Stomach (tissue), 9 donors: Measurements from ENCODE around the gene TGM1. TPM values are rescaled to one million over a fixed set of nuclear protein-coding genes. Genes with fewer than 3 reads are reported as not detected.

ENCODE experiments used
- DNase-seq, 2 donors: peaks; one replicate each; pipeline versions ENCODE4 v3.0.0 to v3.0.0-alpha.2; 2013 to 2019
- H3K27ac ChIP-seq, 5 donors: fragments of 200-600 bp in 4 of 5; sonication (generic) in 4 of 5; one replicate each; pipeline ENCODE4 v1.5.1; 2013 to 2019; ENCODE audit warnings: mild to moderate bottlenecking in 1 of 5, moderate library complexity in 1 of 5
- H3K27me3 ChIP-seq, 3 donors: fragments of 200-600 bp; sonication (generic); one replicate each; pipeline ENCODE4 v1.5.1; 2017 to 2019; ENCODE audit warnings: mixed run types in 1 of 3
- H3K36me3 ChIP-seq, 4 donors: fragments of 200-600 bp; sonication (generic); 1 replicate in 3 of 4; 2 replicates in 1 of 4; pipeline ENCODE4 v1.5.1; 2016 to 2019
- H3K4me1 ChIP-seq, 4 donors: fragments of 200-600 bp; sonication (generic); one replicate each; pipeline ENCODE4 v1.5.1; 2016 to 2019
- H3K4me3 ChIP-seq, 4 donors: fragments of 200-600 bp; sonication (generic) in 3 of 4; one replicate each; pipeline ENCODE4 v1.5.1; 2016 to 2019; ENCODE audit warnings: mild to moderate bottlenecking in 1 of 4
- H3K9me3 ChIP-seq, 4 donors: fragments of 200-600 bp; sonication (generic); one replicate each; pipeline ENCODE4 v1.5.1; 2016 to 2019
- EP300 ChIP-seq: sonication (generic); formaldehyde crosslinking; IDR thresholded peaks from one replicate; pipeline ENCODE4 v1.6.1; 2017; ENCODE audit warnings: antibody characterized with exemption
- POLR2A ChIP-seq, 4 donors: fragments of 450-650 bp; IDR thresholded peaks; one replicate each; pipeline ENCODE4 v1.6.1; 2016; ENCODE audit warnings: antibody characterized with exemption in 4 of 4, control low read depth in 2 of 4, mild to moderate bottlenecking in 1 of 4, moderate library complexity in 1 of 4
- POLR2AphosphoS5 ChIP-seq, 3 donors: sonication (generic); formaldehyde crosslinking; IDR thresholded peaks; one replicate each; pipeline ENCODE4 v1.6.1; 2016; ENCODE audit warnings: antibody characterized with exemption in 3 of 3
- WGBS, 5 donors: extraction: QIAGEN DNeasy Blood & Tissue Kit in 3 of 5; methylation state at CpG; one replicate each; pipeline versions ENCODE4 v1.1.5 to v1.1.7; 2013 to 2018; 5-methylcytosine and 5-hydroxymethylcytosine counted together
- intact Hi-C: fragments of 100-400 bp; cut with DNase I; formaldehyde crosslinking; loops from one replicate; pipeline ENCODE4 v1.15.1; 2023; ENCODE audit warnings: low total_unique reads
- polyA plus RNA-seq, 3 donors: library from polyadenylated mRNA; stranded (reverse); fragments of 200-250 nt; gene quantifications; one replicate each; pipeline ENCODE4 v1.2.3, GENCODE V29; 2013
- total RNA-seq, 5 donors: library from RNA; depleted of rRNA; stranded (reverse); fragments of >200 nt; gene quantifications; one replicate each; pipeline versions ENCODE4 v1.1.0 to v1.2.3, GENCODE V29; 2014 to 2016
- TF ChIP-seq, protein P1 (sequence below), 7 experiments: fragments of 450-650 bp in 4 of 7; fragments of 200-600 bp in 3 of 7; sonication (generic) in 3 of 7; IDR thresholded peaks; one replicate each; pipeline ENCODE4 v1.5.1; 2016 to 2019; ENCODE audit warnings: antibody characterized with exemption in 7 of 7, control low read depth in 2 of 7, mild to moderate bottlenecking in 1 of 7
- donor health status: healthy with polysubstance abuse.
- donor health status: Bipolar disorder and iron deficiency.
- donor health status: healthy.

TGM1 gene
- total and polyA plus RNA-seq, 8 donors = 1.7 to 131 (median 5.1) TPM

GRCh38 chr14:24240110-24240918 is 22.7 kb downstream of the TGM1 start:
- no peak for DNase-seq
- H3K4me1 ChIP-seq = peaks cover 35 to 74% (median 57%) of the 10 kb centered on the region in 4 donors
- no peaks in the 10 kb centered on the region for H3K9me3 ChIP-seq
- peaks cover 49 to 61% (median 60%) of the 10 kb centered on the region in 4 donors for H3K36me3 ChIP-seq
- H3K27me3 ChIP-seq = no peaks in the 10 kb centered on the region
- TF ChIP-seq EP300 = no peak
- TF ChIP-seq POLR2A (IDR thresholded peaks at IDR 0.05) = no peak
- TF ChIP-seq, protein P1, sequence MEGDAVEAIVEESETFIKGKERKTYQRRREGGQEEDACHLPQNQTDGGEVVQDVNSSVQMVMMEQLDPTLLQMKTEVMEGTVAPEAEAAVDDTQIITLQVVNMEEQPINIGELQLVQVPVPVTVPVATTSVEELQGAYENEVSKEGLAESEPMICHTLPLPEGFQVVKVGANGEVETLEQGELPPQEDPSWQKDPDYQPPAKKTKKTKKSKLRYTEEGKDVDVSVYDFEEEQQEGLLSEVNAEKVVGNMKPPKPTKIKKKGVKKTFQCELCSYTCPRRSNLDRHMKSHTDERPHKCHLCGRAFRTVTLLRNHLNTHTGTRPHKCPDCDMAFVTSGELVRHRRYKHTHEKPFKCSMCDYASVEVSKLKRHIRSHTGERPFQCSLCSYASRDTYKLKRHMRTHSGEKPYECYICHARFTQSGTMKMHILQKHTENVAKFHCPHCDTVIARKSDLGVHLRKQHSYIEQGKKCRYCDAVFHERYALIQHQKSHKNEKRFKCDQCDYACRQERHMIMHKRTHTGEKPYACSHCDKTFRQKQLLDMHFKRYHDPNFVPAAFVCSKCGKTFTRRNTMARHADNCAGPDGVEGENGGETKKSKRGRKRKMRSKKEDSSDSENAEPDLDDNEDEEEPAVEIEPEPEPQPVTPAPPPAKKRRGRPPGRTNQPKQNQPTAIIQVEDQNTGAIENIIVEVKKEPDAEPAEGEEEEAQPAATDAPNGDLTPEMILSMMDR (IDR thresholded peaks at IDR 0.05) = no peak
- TF ChIP-seq POLR2AphosphoS5 (IDR thresholded peaks at IDR 0.05) = no peak
- 84 to 94% (median 93%) methylated on average over 9 of the region's 9 CpGs for WGBS, 5 donors
- intact Hi-C loops = loop anchor here (10.0 kb wide), 1 partner anchor 54 kb away; the partner anchor contains the start of genes DHRS1 and NOP9
- peak overlapping the region in 4 of 5 donors; percentile 13 to 100 (median 100) for H3K27ac ChIP-seq
- peak overlapping the region in 2 of 4 donors; percentile 66 to 84 for H3K4me3 ChIP-seq

DNA sequence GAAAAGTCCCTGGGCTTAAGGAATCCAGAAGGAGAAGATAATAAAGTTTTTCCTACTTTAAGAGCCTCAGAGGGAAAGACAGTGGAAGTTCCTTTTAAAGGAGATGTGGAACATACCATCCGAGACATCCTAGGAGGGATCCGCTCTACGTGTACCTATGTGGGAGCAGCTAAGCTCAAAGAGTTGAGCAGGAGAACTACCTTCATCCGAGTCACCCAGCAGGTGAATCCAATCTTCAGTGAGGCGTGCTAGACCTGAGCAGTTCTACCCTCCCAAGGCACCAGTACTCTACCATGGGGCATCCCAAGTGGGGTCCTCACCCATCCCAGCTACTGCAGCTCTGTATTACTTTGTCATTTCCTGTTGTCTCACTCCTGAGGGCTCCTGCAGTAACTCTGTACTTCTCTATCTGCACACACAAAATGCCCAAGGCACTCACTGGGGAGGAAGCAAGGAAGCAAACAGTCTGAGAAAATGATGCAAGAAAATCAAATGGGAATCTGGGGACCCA is 24.4 kb downstream of the TGM1 start:
- H3K4me3 ChIP-seq = no peak overlapping the region
- intact Hi-C loops = no loop called here
- TF ChIP-seq EP300 (no peak), POLR2AphosphoS5 (IDR thresholded peaks at IDR 0.05) (no peak), POLR2A (IDR thresholded peaks at IDR 0.05) (no peak)
- TF ChIP-seq, protein P1 (IDR thresholded peaks at IDR 0.05) = no peak
- H3K4me1 ChIP-seq = peaks cover 43 to 88% (median 72%) of the 10 kb centered on the region in 4 donors
- H3K36me3 ChIP-seq = peaks cover 49 to 70% (median 62%) of the 10 kb centered on the region in 4 donors
- no peaks in the 10 kb centered on the region for H3K9me3 ChIP-seq
- WGBS, 5 donors = 78 to 94% (median 91%) methylated on average over 5 of the region's 5 CpGs
- DNase-seq = no peak
- no peaks in the 10 kb centered on the region for H3K27me3 ChIP-seq
- H3K27ac ChIP-seq = peak overlapping the region in 2 of 5 donors; percentile 18 to 99

GRCh38 chr14:24238123-24238522 is 24.9 kb downstream of the TGM1 start:
- peaks cover 49 to 70% (median 62%) of the 10 kb centered on the region in 4 donors for H3K36me3 ChIP-seq
- 83 to 88% (median 86%) methylated on average over 5 of the region's 5 CpGs for WGBS, 5 donors
- no peaks in the 10 kb centered on the region for H3K9me3 ChIP-seq
- peak overlapping the region in 1 of 5 donors; percentile 99 for H3K27ac ChIP-seq
- H3K4me3 ChIP-seq = no peak overlapping the region
- TF ChIP-seq POLR2A (IDR thresholded peaks at IDR 0.05) = no peak
- TF ChIP-seq, protein P1 (IDR thresholded peaks at IDR 0.05) = no peak
- H3K4me1 ChIP-seq = peaks cover 43 to 88% (median 72%) of the 10 kb centered on the region in 4 donors
- intact Hi-C loops = no loop called here
- H3K27me3 ChIP-seq = no peaks in the 10 kb centered on the region
- DNase-seq = no peak

DNA sequence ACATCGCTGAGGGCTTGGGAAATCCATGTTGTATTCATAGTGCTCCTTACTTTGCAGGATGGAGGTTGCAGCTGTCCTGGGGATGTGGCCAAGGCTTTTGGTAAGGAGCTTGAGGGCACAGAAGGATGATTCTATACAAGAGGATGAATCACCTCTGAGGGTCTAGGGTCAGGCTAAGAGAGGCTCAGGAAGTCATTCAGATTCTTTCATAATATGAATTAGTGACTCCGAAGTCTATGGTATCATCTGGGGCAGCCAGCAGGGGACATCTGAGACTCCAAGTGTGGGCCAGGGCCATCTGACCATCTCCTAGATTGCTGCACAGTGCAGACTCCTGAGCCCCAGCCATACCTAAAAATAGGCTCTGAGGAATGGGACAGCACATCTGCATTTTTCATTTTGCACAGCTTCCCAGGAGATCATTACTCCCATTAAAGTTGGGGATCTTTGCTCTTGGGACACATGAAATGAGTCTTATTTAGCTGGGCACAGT is 25.5 kb downstream of the TGM1 start:
- intact Hi-C loops = no loop called here
- Histone ChIP-seq H3K9me3 (no peaks in the 10 kb centered on the region), H3K36me3 (peaks cover 49 to 70% (median 62%) of the 10 kb centered on the region in 4 donors), H3K27me3 (no peaks in the 10 kb centered on the region), H3K4me3 (no peak overlapping the region), H3K27ac (peak overlapping the region in 1 of 5 donors; percentile 99), H3K4me1 (peaks cover 42 to 88% (median 71%) of the 10 kb centered on the region in 4 donors)
- WGBS, 5 donors = 91 to 98% (median 94%) methylated on average over 2 of the region's 2 CpGs
- TF ChIP-seq, protein P1 (IDR thresholded peaks at IDR 0.05) = no peak
- TF ChIP-seq POLR2AphosphoS5 (IDR thresholded peaks at IDR 0.05) (no peak), EP300 (no peak), POLR2A (IDR thresholded peaks at IDR 0.05) (no peak)
- DNase-seq = no peak
